Measurements from ENCODE around the gene ZDHHC14.

ZDHHC14 gene

DNA sequence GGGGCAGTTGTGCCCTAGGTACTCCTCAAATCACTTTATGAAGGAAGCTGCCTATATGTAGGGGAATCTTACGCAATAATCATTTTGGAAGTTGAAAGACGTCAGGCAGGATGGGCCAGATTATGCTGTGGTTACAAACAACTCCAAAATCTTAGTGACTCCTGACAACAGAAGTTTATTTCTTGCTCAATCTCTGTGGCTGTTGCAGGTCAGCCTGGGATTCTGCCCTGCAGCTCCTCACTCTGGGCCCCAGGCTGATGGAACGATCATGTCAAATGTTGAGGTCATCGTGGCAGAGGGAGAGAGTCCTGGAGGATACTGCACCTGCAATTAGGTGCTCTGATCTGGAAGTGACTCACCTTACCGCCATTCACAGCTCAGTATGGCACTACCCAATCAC is 88.4 kb downstream of the ZDHHC14 start:
- DNase-seq, result no peak

DNA sequence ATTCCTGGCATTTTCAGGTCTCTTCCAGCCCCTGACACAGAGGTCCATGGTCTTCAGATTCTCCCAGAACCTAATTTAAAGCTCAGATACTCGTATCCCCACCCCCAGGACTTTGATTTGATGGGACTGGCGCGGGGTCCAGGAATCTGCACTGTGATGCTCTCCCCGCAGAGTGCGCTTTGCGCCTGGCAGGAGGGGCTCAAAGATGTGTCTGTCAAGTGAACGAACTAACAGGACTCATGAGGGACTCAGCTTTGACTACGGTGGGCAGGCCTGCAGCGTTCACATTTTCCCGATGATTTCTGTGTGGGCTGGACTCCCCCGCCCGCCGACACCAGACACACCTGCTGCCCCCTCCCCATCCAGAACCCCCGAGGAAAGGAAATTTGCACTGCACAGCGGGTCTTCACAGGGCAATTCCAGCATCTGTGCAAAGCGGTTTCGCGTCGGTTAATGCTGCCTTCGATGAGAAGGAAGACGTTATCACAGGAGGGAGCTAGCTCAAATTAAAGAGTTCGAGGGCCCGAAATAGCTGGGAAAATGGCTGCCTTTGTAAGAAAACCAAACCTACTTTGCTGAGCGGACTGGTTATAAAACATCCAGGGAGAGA is 90.2 kb downstream of the ZDHHC14 start:
- DNase-seq, result no peak

DNA sequence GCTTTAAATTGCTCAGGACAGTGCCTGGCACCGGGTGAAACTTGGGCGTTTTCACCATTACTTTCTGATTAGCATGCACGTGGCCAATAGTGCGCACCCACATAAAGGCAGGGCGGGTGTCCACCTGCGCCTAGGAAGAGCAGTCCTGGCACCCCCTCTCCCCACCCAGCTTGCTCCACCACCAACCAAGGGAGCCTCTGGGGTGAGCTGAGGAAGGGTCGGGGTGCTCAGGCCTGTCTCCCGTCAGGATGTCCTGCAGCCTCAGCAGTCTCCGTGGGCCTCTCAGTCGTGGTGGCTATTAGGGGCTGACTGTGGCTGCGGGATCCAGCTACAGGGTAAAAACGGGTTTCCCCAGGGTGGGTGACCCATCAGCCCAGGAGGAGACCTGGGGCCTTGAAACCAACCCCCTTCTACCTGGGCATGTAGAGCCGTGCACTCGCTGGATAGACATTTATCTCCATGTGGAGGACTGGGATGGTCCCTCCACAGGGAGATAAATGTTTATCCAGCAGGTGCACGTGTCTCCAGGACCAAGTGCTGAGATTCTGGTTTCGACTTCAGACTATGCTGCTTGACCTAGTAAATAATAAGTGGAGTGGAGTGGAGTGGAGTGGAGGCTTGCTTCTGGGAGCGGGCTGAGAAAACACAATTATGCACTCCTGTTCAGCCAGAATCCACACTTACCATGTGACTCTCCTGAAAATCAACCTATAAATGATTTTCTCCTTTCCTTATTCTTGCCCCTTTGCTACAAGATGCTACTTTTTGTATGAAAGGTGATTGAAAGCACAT is 91.1 kb downstream of the ZDHHC14 start:
- no peak for DNase-seq

DNA sequence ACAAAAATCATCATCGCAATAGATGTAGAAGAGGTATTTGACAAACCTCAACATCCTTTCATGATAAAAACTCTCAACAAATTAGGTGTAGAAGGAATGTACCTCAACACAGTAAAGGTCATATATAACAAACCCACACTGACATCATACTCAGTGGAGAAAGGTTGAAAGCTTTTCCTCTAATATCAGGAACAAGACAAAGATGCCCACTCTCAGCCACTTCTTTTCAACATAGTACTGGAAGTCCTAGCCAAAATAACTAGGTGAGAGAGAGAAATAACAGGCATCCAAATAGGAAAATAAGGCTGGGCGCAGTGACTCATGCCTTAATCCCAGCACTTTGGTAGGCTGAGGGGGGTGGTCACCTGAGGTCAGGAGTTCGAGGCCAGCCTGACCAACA is 95.8 kb downstream of the ZDHHC14 start:
- no peak for DNase-seq

DNA sequence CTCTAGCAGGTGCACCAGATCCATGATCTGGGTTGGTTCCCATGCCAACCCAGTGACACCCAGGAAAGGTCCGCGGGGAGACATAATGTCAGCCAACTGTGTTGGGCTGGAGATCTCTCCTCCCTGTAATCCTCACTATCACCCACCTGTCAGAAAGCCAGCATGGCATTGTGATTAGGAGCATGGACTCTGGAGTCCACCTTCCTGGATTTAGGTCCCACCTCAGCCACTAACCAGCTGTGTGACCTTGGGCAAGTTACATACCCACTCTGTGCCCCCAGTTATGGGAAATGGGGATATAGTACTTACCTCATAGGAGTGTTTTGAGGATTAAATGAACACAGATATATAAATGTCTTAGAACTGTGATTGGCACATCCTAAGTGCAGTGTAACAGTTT is 97.9 kb downstream of the ZDHHC14 start:
- DNase-seq, result no peak

DNA sequence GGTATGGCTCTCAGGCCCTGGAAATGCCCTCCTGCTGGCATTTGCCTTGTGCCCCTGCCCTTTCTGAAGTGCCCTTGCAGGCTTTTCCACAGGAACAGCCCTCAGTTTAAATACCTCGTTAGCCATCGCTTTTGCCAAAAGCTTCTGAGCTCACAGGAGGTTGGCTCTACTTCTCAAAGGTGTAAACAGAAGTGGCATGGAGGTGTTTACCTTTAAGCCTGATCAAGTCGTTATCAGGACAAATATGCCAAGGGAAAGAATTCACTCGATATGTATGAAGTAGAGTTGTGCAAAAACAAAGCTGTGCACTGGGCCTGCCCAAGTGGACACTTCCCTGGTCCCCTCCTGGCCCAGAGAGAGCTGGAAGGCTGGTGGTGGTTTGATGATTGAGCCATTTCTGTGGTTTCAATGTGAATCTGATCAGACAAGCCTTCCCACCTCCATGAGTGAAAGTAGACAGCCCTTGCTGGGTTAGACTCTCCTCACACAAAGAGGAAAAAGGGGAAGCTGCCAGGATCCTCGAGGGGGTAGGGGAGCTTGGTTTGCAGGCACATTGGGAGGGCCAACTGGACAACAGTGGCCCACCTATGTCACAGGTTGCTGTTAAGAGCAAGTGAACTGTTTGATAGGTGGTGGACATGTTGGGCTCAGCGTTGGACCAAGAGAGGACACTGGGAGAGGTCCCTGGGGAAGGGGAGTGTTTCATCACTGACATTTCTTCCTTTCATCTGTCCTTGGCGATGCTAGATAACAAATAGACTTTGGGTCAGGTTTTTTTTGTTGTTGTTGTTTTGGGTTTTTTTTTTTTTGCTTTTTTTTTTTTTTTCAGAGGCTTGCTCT is 98.7 kb downstream of the ZDHHC14 start:
- no peak for DNase-seq

DNA sequence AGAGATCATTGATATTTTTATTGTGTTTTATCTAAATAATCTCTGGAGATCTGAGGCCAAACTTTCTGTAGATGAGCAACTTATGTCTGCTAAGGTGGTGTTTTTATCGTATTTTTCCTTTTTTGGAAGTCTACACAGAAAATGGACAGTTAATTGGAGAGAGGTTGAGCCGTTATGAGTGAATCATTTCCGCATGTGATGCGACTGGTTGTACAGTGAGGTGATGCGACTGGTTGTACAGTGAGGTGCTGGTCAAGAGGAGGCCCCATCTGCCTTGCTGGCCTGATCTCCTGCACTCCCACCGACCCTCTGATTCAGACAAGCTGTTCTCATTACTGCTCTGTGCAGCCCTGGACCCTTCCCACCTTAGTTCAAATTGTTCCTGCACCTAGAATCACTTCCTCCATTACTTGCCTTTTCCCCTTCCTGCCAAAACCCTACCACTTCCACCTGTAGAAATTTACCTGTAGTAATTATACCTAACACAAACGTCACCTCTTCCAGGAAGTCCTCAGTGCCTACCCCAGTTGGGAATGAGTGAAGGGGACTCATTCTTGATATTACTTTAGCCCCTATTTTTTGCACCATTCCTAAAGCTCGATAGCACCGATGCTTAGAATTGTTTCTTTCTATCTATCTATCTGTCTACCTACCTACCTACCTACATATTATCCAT is 100.3 kb downstream of the ZDHHC14 start:
- DNase-seq, result no peak

DNA sequence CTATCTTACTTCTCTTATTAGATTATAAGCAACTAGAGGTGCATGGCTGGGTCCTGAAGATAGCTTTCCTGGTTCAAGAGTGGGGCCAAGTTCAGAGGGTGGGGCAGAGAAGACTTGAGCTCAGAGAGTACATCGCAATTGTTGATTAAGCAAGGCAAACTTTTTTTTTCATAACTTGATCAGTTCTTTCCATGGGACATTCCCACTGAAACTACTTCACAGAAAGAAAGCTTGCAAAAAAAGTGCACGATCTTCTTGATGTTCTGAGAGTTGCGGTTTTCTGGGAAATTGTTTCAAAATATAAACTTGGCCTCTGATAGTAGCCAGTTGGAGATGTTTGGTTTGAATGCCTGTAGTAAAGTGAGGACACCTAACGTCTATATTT is 100.9 kb downstream of the ZDHHC14 start:
- no peak for DNase-seq

DNA sequence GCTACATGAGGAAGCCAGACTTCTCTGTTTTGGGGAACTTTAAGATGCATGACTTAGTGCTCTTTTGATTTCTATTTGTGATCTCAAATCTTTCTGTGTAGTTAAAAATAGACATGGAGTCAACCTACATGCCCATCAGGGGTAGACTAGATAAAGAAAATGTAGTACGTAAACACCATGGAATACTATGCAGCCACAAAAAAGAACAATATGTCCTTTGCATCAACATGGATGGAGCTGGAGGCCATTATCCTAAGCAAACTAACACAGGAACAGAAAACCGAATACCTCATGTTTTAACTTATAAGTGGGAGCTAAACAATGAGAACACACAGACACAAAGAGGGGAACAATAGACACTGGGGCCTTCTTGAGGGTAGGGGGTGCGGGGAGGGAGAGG is 102.8 kb downstream of the ZDHHC14 start:
- DNase-seq, result no peak

DNA sequence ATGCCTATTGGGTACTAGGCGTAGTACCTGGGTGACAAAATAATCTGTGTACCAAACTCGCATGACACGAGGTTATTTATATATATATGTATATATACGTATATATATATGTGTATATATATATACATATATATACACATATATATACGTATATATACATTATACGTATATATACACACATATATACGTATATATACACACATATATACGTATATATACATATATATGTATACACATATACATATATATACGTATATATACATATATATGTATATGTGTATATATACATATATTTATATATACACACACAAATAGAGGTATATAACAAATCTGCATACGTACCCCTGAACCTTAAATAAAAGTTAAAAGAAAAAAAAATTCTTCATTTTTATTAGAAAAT is 103.2 kb downstream of the ZDHHC14 start:
- no peak for DNase-seq

DNA sequence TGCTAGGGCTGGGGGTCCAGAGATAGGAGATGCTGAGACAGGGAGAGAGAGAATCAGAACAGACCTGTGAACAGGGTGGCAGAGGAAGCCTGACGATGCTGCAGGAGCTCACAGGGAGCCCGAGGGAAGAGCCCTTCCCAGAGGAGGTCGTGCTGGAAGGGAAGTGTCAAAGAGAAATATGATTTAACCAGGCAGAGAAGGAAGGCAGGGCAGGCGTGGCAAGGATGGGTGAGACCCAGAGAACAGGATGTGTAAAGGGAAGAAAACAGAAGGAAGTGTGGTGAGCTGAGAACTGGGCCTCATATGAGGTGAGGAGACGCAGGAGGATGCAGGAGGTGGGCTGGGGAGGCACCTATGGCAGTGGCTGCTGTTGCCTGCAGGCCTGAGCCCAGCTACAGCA is 105.6 kb downstream of the ZDHHC14 start:
- DNase-seq, result no peak

DNA sequence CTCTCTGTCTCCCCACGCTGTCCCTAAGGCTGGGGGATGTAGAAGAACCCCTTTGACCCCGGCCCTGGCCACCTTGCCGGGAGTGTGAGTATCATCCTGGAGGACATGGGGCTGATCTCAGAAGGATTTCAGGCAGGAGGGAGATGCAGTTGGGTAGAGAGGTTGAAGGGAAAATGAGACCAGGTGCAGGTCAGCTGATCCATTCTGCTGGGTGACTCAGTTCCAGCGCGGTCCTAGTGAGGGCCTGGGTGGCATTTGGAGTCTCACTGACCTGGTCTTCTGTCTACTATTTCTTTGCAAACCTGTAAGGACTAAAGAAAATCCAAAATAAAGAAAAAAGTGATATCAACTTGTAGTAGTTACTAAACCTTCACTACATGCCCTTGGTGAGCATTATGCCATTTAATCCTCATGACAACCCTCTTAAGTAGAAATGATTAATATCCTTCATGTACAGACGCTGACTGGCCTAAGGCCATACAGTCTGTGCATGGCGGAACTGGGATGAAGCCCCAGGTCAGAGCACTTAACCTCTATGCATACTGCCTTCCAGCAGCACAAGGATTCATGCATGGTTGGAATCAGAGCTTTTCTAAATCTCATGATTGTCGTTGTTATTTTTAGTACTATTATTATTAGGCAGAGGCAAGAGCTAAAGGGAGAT is 106.3 kb downstream of the ZDHHC14 start:
- no peak for DNase-seq

DNA sequence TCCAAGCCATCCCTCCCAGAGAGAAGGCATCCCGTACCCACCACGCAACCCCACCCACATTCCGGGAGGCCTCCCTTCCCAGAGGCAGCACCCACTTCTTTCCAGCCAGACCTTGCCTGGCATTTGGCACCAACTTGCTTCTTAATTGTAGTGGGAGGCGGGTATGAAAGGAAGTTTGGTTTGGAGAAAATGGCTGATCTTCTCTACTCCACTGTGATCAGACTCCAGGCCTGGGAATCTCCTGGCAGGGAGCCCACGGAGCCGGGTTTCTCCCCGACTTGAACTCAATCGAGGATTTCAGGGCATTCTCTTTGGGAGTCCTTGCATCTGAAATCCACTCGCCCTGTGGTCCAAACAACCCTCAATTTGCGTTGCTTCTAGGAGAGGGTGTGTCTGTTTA is 107.1 kb downstream of the ZDHHC14 start:
- no peak for DNase-seq

DNA sequence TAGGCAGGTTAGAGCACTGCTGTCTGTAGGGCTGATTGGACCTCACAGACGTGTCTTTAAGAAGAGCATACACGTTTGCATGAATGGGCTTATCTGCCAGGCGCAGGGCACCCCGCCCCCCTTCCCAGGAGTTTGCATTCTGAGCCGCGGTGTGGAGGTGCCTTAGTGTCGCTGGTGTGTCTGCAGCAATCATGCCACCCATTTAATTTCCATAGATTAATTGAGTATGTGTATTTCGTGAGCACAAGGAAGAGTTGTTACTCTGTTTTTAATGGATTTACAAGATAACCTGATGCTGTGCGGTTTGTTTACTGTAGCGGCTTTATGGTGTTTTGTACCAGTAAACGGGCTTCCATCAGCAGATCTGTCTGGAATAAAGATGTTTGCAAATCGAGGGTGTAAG is 107.7 kb downstream of the ZDHHC14 start:
- DNase-seq, result no peak

DNA sequence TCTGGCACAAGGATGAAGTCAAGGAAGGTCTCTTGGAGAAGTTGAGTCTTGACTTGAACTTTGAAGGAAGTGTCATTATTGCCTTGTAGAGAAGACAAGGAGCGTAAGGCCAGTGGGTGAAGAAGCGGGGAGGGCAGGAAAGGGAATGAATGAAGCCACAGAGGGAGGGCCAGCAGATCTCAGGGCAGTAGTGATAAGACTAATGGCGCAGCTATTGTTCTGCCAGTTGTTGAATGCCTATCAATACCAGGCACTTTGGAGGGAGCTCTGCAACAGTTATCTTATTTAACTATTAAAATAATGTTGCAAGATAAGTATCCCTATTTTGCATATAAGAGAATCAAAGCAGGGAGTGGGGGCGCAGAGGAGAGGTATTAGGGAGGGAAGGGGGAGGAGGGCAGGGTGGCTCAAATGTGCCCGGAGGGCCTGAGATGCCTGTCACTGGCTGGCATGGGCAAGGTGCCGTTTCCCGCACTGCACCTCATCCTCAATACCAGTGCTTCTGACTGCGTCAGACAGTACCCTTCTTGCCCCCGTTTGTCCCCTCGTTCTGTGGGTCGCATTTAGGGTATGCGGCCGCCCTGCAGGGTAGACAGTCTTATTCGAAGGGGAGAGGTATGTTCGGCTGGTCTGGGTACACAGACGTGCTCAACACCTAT is 109.8 kb downstream of the ZDHHC14 start:
- no peak for DNase-seq

DNA sequence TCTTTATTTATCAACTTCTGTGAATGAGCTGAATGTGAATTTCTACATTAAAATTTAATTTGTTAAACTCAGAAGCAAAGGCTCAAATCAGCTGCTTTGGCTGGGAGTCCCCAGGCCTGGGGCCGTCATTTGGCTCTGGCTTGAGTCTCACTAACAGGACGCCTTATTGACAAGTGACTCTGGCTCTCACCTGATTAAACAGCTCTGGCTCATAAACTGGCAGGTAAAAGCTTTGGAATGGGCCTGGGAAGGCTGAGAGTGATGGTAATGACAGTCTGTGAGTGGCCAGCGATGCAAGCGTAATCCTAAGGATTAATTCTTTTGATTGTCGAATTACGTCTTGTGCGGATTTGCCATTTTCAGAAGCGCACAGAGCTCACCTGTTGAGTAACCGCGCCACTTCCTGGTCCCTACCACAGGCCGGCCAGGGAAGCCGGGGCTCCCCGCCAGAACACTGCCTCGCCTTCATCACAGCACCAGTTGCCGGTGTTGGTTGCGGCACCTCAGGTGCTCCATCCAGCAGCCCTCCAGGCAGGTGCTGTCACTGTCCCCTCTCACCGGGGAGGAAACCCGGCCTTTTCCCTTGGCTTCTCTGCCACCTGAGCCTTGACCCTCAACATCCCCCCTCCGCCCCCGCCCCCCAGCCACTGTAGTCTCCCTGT is 110.7 kb downstream of the ZDHHC14 start:
- DNase-seq, result no peak

DNA sequence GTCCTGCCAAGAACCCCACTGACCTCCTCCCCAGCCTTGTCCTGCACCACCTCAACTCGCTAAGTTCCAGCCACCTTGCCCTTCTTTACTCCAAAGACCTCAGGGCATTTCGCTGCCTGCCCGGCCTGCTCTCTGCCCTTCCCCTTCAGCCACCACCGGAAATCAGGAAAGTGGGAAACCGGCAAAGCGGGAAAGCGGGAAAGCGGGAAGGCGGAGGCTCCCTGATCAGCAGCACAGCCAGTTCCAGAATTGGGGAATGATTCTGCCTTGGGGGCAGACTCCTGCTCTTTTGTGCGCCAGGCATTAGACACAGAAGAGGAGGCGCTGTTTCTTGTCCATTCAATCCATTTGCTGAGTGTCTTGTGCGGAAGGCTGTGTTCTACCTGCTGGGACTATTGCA is 111.3 kb downstream of the ZDHHC14 start:
- DNase-seq, result no peak

DNA sequence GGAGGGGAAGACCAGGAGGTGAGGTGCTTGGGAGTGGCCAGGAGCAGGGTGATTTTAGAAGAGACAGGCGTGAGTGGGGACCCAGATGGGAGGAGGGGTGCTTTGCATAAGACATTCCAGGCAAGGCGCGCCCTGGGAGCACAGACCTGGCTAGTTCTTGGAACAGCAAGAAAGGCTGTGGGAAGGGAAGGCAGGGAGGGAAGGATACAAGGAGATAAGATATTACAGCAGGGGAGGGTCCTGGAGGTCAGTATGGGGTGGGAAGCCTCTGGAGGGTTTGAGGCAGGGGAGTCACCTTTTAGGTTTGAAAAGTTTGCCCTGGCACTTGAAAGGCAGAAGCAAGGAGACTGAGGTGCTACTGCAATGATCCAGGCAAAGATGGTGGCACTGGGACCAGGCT is 111.8 kb downstream of the ZDHHC14 start:
- no peak for DNase-seq

DNA sequence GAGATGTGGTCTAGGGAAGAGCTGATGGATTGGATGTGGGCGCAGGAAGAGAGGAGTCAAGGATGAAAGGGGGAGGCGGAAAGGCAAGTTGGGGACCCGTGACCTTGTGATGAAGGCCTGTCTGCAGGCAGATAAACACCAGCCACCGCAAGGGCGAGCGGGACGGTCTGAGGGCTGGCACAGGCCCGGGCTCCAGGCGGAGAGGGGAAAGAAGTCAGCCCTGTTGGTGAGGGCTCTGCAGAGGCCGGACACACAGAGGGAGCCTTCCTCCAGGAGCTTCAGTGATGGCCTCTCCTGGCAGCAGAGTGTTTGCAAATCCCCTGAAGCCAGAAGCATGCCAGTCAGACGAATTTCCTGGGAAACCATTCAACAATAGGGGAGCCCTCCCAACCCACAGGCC is 112.2 kb downstream of the ZDHHC14 start:
- DNase-seq, result no peak

DNA sequence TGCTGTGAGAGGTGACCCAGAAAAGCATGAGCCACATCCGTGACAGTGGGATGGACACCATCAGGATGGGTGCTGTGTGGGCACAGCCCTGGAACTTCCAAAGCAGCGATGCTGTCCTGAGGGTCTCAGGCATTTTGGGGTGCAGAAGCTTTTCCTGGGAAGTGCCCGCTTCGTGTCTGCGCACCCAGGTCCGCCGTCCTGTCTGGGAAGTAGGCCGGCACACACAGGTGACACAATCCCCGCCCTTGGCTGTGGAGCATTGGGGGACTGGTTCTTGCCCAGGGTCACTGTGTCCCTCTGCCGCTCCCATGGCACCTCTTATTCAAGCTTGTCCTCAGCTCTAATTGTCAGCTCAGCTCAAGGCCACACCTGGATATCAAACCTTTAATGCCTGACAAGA is 112.6 kb downstream of the ZDHHC14 start:
- no peak for DNase-seq

DNA sequence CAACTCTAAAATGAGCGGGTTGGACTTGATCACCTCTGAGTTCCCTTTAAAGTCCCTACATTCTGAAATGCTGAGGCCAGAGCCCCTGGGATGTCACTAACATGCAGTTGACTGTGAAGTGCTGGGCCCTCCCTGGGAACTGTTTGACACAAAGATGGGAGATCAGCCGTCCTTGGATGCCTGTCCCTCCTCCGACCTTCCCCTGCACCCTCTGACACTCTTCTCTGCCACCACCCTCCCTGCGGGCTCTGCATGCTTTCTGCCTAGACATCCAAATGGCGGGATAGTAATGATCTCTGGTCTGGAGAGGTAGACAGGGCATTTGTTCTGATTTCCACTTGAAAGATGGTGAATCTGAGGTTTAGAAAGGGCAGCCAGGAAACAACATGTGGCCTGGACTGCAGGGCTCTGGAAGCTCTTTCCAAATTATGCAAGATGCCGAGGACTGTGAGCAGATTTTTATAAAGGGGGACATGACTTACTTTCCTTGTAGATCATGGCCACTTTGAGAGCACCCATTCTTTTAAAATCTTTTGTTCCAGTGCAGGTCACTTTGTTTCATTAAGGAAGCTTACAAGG is 113.2 kb downstream of the ZDHHC14 start:
- no peak for DNase-seq
